Measurements from ENCODE around the gene RRP8.

DNA sequence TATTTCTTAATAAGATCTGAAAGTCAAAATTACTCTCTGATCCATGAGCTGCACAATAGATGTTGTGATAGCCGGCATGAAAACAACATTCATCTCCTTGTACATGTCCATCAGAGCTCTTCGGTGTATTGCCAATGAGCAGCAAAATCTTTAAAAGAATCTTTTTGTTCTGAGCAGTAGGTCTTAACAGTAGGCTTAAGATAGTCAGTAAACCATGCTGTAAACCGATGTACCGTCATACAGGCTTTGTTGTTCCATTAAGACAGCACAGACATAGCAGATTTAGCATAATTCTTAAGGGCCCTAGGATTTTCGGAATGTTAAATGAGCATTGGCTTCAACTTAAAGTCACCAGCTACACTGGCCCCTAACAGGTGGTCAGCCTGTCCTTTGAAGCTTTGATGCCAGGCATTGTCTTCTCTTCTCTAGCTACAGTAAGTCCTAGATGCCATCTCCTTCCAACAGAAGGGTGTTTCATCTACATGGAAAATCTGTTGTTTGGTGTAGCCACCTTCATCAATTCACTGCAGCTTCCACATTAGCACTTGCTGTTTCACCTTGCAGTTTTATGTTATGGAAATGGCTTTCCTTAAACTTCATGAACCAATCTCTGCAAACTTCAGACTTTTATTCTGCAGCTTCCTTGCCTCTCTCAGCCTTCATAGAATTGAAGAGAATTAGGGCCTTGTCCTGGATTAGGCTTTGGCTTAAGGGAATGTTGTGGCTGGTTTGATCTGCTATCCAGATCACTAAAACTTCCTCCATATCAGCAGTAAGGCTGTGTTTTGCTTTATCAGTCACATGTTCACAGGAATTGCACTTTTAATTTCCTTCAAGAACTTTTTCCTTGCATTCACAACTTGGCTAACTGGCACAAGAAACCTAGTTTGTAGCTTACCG lies 28.4 kb downstream of the RRP8 start:
- TF ChIP-seq, protein P1, sequence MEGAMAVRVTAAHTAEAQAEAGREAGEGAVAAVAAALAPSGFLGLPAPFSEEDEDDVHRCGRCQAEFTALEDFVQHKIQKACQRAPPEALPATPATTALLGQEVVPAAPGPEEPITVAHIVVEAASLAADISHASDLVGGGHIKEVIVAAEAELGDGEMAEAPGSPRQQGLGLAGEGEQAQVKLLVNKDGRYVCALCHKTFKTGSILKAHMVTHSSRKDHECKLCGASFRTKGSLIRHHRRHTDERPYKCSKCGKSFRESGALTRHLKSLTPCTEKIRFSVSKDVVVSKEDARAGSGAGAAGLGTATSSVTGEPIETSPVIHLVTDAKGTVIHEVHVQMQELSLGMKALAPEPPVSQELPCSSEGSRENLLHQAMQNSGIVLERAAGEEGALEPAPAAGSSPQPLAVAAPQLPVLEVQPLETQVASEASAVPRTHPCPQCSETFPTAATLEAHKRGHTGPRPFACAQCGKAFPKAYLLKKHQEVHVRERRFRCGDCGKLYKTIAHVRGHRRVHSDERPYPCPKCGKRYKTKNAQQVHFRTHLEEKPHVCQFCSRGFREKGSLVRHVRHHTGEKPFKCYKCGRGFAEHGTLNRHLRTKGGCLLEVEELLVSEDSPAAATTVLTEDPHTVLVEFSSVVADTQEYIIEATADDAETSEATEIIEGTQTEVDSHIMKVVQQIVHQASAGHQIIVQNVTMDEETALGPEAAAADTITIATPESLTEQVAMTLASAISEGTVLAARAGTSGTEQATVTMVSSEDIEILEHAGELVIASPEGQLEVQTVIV (IDR thresholded peaks at IDR 0.05; ENCODE audit: borderline replicate concordance, partially characterized antibody), result no peak
- no peak for TF ChIP-seq TCF7 (IDR thresholded peaks at IDR 0.05; ENCODE audit: borderline replicate concordance)

Measured in GM12878 (cell line).